SK-N-SH (cell line): ENCODE data around the gene HYLS1.

ENCODE experiments used
- EP300 ChIP-seq, 2 experiments: IDR thresholded peaks; 2 replicates each; pipeline versions ENCODE4 v1.4.0 to v1.6.1; 2012; ENCODE audit warnings: borderline replicate concordance in 1 of 2, low read depth in 1 of 2, low read length in 1 of 2
- MXI1 ChIP-seq: IDR thresholded peaks from 2 replicates; pipeline ENCODE4 v1.6.1; 2012; ENCODE audit warnings: mild to moderate bottlenecking, low read depth, low read length, improper control_type of control experiment
- POLR2AphosphoS5 ChIP-seq: IDR thresholded peaks from 2 replicates; pipeline ENCODE4 v1.6.1; 2012; ENCODE audit warnings: low read depth, low read length
- TF ChIP-seq, protein P1 (sequence below): fragments of 200-600 bp; sonication (generic); IDR thresholded peaks from 2 replicates; pipeline ENCODE4 v1.6.1; 2017; ENCODE audit warnings: antibody characterized with exemption, mild to moderate bottlenecking, moderate library complexity

GRCh38 chr11:125946712-125947418 lies 59.4 kb downstream of the HYLS1 start:
- TF ChIP-seq, protein P1, sequence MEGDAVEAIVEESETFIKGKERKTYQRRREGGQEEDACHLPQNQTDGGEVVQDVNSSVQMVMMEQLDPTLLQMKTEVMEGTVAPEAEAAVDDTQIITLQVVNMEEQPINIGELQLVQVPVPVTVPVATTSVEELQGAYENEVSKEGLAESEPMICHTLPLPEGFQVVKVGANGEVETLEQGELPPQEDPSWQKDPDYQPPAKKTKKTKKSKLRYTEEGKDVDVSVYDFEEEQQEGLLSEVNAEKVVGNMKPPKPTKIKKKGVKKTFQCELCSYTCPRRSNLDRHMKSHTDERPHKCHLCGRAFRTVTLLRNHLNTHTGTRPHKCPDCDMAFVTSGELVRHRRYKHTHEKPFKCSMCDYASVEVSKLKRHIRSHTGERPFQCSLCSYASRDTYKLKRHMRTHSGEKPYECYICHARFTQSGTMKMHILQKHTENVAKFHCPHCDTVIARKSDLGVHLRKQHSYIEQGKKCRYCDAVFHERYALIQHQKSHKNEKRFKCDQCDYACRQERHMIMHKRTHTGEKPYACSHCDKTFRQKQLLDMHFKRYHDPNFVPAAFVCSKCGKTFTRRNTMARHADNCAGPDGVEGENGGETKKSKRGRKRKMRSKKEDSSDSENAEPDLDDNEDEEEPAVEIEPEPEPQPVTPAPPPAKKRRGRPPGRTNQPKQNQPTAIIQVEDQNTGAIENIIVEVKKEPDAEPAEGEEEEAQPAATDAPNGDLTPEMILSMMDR: no peak
- TF ChIP-seq MXI1 (no peak), POLR2AphosphoS5 (no peak), EP300 (IDR thresholded peaks at IDR 0.05; ENCODE audit: borderline replicate concordance in 1 of 2, low read depth in 1 of 2, low read length in 1 of 2) (no peak)
